ENCODE measurements around the gene JPT2. TPM values are rescaled to one million over a fixed set of nuclear protein-coding genes. Genes with fewer than 3 reads are reported as not detected.
"Not testable (repeated sequence)": the region's sequence is repeated elsewhere in the genome, so short reads cannot be mapped to it uniquely, and the experiment has no call there.

Gene JPT2
- polyA plus RNA-seq, 4 donors = 71.5 to 80.9 (median 78.5) TPM

DNA sequence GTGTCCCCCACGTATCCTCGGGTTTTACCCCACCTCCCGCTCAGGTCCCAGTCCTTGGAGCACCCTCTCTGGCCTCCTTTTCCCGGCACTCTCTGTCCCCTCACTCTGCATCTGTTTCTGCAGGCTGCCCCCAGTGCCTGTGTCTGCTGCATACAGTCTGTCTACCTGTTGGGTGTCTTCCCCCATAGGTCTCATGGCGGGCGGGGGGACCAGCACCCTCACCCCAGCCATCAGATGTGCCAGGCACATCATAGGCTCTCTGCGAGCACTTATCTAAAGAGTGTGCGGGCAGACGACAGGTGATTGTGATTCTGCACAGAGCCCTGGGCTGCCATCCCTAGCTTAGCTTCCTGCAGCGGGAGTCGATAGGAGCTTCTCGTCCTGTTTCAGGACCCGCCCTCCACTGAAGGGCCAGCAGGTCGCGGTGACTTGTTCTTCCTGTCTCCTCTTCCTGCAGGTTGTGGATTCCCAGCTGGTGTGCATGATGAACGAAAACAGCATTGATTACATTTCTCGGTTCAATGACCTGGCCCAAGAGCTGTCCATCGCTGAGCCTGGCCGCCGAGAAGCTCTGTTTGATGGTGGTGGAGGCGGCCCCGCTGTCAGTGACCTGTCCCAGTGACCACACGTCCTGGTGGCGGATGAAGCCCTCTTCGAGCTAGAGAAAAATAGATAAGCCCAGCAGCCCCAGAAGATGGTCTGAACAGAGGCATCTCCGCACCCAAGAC is 4.5 kb upstream of the JPT2 start:
- no peak for DNase-seq (ENCODE audit: low read depth in 4 of 4, low spot score in 2 of 4)

DNA sequence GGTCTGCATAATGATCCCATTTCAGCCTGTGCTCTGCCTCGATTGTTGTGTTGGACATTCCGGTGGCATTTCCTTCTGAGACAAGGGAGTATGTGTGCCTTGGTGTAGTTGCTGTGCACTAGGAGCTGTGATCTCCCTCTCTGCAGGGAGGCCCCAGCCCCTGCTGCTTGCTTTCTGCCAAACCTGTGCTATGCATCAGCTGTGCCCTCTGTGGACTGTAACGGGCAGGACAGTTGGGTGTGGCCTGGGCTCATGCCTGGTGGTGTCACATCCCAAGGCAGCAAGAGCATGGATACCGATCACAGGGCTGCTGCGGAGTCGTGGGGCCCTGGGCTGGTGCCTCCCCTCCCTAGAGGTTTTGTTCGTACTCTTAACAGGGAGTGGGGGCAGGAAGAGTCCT is 3.8 kb upstream of the JPT2 start:
- DNase-seq (ENCODE audit: low read depth in 4 of 4, low spot score in 2 of 4) = no peak

DNA sequence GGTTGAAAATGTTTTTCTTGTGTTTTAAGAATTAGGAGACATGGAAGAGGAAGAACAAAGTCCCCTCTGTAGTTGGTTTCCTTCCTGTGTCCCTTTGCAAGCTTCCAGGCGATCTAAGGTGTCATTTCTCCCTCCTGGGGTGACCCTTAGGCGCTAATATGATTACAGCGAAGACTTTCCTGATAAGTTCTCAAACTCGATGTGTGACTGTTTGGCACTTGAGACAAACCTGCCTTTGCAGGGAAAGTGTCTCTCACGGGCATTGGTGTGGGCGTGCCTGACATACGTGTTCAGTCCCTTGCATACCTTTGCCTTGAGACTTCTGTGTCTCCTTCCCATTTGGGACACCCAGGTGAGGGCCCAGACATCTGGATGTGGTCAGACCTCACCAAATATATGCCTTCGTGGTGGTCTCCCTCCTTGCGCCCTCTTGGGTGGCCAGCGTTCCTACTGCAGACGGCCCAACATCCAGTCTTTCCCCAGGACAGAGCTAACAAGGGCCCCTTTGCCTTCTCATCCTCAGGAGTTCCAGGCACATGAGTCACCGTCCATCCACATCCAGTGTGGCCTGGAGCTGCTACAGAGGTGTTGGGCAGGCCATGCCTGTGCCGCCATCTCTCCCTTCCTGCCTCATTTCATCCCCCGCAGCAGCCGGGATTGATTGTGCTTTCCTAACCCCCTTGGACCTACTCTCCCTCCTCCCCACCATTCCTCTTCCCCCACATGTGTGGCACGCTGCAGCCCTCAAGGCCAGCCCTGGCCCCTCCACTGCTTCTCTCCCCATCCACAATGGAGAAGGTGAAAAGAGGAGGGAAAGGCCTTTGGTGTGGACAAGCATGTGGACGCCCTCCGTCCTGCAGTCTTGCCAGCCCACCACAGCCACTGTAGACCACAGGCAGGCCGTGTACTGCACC is 3.1 kb upstream of the JPT2 start:
- DNase-seq (ENCODE audit: low read depth in 4 of 4, low spot score in 2 of 4) = no peak

DNA sequence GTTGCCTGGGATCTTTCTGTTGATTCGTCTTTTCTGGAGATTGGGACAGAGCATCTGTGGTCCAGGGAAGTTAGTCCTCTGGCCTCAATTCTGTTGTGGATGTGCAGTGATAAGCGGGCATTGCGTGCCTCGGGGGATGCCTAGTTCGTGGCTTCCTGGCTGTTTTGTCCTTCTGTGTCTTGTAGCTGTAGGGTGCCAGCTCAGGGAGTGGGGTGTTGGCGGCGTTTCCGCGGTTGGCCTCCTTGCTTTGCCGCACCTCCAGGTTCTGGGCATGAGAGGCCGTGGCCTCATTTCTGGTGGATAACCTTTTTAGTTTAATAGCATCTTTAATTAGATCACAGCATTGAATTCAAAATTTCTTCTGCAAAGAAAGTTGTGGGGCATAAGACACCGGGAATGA is 1.4 kb upstream of the JPT2 start:
- DNase-seq (ENCODE audit: low read depth in 4 of 4, low spot score in 2 of 4) = no peak

DNA sequence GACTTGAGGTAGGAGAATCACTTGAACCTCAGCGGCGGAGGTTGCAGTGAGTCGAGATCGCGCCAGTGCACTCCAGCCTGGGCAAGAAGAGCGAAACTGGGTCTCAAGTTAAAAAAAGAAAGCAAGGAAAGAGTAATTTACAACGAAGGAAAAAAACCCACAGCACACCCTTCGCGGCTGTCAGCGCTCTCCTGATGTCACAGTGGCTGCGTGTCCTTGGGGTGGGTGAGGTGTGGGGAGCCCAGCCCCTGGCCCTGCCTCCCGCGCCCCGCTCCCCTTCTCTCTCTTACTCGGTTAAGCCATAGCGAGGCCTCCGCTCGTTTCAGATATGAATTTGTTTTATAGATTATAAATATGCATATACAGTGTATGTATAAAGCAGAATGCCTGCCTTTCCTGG is 740 bp upstream of the JPT2 start:
- DNase-seq (ENCODE audit: low read depth in 4 of 4, low spot score in 2 of 4) = no peak

DNA sequence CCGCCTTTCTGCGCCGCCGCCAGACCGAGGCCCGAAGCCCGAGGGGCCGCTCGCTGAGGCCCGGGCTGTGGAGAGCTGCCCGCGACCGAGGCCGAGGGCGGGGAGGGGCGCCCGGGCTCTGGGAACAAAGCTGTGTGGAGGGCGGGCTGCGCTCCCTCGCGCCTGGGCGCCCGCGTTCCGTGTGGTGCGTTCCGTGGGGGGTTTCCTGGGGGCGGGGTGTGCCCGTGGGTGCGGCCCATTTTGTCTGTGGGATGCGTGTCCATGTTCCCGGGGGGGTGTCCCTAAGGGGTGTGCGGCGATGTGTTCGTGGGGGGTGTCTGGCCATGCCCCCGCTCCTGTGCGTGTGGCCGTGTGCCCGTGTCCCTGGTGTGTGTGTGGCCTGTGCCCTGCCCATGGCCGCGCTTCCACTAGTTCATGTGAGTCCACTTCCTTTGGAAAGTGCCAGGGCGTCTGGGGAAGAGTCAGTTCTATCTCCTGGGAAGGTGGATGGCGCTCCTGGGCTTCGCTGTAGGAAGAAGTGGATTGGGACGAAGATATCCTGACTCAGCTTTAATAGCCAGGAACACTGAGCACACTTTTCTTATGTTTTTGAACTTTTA is 520 bp downstream of the JPT2 start:
- peak in 1 of 4 donors; percentile 4 for DNase-seq (ENCODE audit: low read depth in 4 of 4, low spot score in 2 of 4)

DNA sequence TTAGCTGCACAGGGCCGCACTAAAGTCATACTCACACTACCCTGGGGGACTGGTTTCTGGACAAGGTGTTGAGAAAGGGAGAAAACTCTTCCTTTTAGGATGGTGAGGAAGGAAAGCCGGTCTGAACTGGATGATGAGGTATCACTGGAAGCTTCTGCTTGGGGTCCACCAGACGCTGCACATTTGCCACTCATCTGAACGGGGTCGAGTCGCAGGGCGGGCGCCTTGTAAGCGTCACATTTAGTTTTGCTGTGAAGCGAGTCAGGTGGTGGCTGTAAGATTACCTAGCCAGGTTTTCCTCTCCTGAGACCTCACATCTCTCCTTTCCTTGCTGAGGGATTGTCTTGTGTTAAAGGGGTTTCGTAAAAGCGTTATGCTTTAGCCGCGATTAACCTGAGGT is 2.3 kb downstream of the JPT2 start:
- DNase-seq (ENCODE audit: low read depth in 4 of 4, low spot score in 2 of 4) = no peak

DNA sequence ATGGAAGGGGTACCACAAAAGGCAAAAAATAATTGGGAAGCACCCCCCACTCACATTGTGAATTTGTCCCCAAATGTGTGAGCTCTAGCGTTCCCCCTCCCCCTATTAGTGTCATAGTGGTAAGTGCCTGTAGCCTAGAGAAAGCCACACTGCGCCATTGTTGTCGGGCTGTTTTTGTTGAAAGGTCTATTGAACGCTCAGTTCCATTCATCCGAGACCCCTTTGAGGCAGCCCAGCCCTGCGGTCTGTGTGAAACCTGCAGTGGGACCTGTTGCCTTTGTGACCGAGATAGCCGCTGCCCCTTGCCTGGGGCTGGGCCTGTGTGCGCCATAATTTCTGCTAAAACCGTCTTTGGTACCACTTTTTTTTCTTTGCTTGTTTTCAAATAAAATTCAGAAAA is 3.0 kb downstream of the JPT2 start:
- no peak for DNase-seq (ENCODE audit: low read depth in 4 of 4, low spot score in 2 of 4)

DNA sequence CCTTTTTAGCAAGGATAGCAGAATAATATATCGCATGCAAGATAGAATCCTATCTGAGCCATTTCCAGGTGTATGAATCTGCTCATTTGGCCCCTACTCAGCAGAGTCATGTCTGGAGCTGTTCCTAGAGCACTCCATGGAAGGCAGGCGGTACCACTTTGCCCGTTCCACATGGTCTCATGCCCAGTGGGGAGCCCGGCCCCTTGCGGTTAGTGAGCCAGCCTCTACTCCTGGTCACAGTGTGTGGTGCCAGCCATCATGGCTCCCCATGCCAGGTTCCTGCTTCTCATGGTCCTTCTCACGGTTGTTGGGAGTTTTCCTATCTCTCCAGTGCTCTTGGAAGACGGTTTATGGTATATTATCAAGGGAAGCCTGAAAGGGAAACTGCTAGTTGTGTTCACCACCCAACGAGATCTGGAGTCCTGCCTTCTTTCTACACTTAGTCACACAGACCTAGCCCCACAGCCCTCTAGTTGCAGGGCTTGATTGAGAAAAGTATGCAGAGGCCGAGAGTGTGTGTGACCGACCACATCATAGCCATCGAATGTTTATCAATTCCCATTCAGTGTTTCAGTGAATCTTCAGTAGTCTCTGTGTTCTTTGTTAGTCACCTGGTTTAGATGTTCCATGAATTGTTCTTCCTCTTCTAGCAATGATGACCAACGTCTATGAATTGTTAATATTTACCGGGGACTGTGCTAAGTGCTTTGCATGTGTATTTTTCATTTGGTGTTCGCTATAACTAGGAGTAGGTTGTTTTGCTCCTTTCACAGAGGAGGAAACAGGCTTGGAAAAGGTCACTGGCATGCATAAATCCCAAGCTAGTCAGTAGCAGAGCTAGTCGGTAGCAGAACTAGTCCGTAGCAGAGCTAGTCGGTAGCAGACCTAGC is 9.6 kb downstream of the JPT2 start:
- DNase-seq (ENCODE audit: low read depth in 4 of 4, low spot score in 2 of 4) = no peak

DNA sequence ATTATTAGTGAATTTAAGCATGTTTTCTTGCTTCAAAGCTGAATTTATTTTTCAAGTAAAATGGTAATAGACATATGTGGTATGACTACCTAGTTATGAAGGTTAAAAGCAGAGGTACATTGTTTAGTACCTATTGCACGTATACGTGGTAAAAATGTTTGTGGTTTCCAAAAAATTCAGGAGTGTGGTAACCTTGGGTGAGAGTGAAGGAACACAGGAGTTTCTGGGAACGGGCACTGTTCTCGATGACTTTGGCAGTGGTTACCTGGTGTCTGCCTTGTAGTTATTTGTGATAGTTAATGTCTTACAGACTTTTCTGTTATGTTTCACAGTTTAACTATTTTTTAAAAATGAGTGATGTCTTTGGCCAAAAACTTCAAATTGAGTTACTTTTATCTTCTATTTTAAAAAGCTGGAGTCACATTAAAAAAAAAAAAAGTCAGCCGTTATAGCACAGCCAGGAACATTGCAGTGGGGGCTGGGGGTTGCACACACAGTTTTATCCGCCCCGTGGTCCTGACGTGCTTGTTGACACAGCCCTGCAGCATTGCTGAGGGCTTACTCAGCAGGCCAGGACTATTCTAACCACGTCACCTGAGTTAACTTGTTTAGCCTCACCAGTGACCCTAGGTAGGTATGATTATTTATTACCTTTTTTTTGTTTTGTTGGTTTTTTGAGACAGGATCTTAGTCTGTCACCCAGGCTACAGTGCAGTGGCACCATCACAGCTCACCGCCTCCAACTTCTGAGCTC is 10.9 kb downstream of the JPT2 start:
- DNase-seq (ENCODE audit: low read depth in 4 of 4, low spot score in 2 of 4) = no peak

DNA sequence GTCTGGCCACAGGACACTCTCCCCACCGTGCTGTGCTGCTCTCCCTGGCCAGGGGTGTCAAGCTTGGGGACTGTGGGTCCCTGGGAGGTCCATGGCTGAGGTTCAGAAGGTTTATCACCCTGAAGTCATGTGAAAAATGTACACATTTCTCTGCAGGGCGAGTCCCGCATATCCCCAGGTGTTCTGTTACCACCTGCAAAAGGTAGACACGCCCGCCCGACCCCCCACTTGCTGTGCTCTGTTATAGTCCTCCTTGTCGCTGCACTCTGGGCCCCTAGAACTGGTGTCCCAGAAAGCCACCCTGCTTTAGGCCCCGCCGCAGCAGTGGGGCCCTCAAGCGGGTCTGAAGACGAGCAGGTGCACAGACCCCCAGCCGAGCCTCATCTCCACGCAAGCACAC is 11.8 kb downstream of the JPT2 start:
- DNase-seq (ENCODE audit: low read depth in 4 of 4, low spot score in 2 of 4) = no peak

DNA sequence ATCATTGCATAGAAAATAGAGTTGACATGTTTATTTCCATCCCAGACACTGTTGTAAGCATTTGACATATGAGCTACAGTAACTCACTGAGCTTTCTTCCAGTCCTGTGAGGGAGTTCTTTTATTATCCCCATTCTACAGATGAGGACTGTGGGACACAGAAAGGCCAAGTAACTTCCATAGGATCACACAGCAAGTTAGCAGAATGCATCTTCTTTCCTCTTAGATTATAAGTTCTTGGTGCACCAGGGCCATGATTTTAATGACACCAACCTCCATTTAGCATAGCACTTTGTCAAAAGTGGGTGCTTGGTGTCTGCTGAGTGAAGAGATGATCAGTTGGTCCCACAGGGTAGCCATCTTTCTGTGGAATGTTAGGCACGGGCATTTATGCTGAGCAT is 12.7 kb downstream of the JPT2 start:
- DNase-seq (ENCODE audit: low read depth in 4 of 4, low spot score in 2 of 4) = no peak

DNA sequence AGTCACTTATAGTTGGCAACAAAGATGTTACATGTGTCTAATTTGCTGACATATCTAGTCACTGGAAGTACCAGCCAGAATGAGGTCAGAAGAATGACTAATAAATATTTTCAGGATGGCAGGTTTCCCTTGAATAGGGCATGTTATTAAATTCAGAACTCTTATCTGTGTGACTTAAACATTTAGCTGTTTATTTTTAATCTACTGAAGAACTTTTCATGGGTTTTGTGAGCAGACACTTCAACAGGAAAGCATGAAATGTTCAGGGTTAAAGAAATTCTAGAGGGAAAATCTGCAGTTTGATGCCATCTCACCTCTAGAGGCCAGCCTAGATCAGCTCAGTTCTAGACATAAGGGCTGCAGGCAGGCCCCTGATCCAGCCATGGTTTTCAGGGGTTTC is 13.2 kb downstream of the JPT2 start:
- no peak for DNase-seq (ENCODE audit: low read depth in 4 of 4, low spot score in 2 of 4)

DNA sequence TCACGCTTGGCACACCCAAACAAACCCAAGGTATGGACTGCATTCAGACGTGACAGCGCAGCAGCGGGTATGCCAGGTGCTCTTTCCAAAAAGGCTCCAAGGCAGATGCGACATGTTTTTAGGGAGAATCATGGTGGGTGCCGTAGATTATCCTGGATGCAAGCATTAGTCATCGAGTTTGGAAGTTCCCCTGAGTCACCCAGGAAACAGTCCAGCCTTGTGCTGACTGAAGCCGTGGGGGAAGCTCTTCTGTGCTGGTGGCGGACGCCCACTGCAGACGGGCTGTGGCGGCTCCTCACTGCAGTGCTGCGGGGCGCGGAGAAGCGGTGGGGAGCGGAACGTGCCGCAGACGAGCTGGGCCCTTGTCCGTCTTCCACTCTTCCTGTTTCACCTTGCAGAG is 13.9 kb downstream of the JPT2 start:
- no peak for DNase-seq (ENCODE audit: low read depth in 4 of 4, low spot score in 2 of 4)

DNA sequence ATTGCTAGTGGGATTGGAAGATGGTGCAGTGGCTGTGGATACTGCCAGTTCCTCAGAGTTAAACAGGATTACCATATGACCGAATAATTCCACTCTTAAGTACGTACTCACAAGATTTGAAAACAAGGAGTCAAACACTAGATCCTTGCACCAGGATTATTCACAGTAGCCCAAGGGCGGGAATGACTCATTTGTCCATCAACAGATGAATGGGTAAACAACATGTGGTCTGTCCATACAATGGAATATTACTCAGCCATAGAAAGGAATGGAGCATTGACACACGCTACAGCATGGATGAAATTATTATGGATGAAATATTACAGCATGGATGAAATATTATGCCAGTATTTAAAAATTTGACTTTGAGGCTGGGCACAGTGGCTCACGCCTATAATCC is 18.8 kb downstream of the JPT2 start:
- DNase-seq (ENCODE audit: low read depth in 4 of 4, low spot score in 2 of 4) = no peak

DNA sequence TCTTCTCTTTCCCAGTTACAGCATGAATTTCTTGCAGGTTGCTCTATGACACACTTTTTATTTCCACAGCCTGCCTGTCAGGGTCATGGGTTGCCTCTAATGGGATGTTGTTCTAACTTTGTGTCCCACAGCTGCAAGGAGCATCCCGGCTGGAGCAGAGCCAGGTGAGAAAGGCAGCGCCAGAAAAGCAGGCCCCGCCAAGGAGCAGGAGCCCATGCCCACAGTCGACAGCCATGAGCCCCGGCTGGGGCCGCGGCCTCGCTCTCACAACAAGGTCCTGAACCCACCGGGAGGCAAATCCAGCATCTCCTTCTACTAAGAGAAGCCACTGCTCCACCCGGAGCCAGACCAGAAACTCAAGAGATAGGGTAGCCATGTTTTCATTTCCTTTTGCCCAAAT is 20.6 kb downstream of the JPT2 start:
- DNase-seq (ENCODE audit: low read depth in 4 of 4, low spot score in 2 of 4) = no peak

DNA sequence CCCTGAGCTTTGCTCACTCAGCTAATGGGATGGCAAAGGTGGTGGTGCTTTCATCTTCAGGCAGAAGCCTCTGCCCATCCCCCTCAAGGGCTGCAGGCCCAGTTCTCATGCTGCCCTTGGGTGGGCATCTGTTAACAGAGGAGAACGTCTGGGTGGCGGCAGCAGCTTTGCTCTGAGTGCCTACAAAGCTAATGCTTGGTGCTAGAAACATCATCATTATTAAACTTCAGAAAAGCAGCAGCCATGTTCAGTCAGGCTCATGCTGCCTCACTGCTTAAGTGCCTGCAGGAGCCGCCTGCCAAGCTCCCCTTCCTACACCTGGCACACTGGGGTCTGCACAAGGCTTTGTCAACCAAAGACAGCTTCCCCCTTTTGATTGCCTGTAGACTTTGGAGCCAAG is 22.2 kb downstream of the JPT2 start:
- DNase-seq (ENCODE audit: low read depth in 4 of 4, low spot score in 2 of 4) = no peak

DNA sequence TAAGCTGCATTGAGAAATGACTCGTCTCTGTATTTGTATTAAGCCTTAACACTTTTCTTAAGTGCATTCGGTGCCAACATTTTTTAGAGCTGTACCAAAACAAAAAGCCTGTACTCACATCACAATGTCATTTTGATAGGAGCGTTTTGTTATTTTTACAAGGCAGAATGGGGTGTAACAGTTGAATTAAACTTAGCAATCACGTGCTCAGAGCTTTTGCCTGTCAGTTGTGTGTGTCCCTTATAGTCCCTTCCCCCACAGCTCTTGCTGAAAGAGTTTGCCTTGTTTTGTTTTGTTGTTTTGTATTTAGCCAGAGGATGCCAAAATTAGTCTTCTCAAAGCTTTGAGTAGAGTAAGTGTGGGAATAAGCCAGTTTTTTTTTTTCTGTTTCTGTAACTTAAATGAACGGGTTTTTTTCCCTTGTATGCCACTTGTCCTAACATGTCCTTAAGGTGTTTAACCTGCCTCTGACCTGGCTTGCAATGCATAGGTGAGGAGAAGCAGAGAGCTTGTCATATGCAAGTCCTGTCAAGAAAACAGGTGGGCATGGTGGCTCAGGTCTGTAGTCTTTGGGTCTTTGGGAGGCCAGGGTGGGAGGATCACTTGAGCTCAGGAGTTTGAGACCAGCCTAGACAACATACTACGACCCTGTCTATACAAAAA is 23.3 kb downstream of the JPT2 start:
- no peak for DNase-seq (ENCODE audit: low read depth in 4 of 4, low spot score in 2 of 4)

DNA sequence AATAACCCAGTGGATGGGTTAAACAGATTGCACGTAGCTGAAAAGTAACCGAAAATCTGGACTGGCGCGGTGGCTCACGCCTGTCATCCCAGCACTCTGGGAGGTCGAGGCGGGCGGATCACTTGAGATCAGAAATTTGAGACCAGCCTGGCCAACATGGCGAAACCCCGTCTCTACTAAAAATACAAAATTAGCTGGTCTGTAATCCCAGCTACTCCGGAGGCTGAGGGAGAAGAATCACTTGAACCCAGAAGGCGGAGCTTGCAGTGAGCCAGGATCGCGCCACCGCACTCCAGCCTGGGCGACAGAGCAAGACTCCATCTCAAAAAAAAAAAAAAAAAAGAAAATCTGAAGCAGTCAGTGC is 27.2 kb downstream of the JPT2 start:
- not testable (repeated sequence) for DNase-seq (ENCODE audit: low read depth in 4 of 4, low spot score in 2 of 4)
